ENCODE results near the gene INPP4B.

Gene INPP4B

DNA sequence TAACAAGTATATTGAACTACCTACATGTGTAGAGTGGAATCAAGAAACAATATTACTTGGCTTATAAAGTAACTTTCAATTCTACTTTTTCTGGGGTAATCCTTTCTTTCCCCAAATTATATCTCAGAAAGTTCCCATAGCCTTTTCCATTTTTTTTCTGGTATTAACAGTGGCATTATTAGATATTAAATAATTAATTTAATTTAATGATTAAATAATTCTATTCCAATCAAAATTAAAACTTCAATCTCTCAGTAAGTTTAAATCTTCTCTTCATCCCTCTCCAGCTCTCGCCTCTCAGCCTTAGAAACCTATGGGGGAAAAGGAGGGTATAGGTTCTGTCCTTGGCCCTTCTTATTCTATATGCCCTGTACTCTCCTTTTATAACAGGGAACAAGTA, 262.4 kb downstream of the INPP4B start:
- DNase-seq (ENCODE audit: low spot score) (no peak), FAIRE-seq (no peak)

DNA sequence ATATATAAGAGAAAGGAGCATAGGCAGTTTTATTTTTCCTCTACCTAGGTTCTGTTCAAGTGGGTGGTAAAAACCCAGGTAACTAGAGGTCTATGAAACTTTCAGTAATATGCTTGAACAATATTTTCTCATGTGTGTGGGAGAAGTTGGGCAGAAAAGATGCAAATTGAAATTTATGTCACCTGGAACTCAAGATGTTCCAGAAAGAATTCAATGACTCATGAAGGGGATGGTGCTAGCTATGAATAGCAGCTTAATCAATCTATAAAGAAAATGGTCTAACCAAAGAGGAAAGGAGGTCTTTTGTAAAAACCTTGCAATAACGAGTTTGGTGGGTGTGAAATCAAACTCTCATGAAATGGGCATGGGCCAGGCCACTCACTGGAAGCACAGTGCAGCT, 263.8 kb downstream of the INPP4B start:
- DNase-seq (ENCODE audit: low spot score) (no peak), FAIRE-seq (no peak)

DNA sequence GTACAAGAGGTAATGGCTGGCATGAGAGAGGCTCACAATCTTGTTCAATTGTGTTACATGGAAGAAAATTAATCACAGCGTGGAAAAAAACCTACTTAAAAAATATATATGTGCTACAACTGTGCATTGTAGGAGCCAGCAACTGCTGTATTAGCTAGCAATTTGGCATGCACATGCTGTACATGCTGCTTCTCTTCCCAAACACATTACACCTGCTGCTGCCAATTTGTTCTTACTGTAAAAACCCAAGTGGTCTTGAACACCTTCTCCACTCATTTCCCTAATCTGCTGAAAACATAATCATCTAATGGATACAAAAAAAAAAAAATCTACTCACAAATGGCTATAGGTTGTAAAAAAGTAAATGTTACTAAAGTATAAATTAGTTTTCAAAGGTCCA, 264.2 kb downstream of the INPP4B start:
- DNase-seq (ENCODE audit: low spot score) (no peak), FAIRE-seq (no peak)

- DNase-seq (ENCODE audit: low spot score), result no peak
- FAIRE-seq, result no peak
Measured at GRCh38 chr4:142579443-142579842, 266.7 kb downstream of the INPP4B start.

DNA sequence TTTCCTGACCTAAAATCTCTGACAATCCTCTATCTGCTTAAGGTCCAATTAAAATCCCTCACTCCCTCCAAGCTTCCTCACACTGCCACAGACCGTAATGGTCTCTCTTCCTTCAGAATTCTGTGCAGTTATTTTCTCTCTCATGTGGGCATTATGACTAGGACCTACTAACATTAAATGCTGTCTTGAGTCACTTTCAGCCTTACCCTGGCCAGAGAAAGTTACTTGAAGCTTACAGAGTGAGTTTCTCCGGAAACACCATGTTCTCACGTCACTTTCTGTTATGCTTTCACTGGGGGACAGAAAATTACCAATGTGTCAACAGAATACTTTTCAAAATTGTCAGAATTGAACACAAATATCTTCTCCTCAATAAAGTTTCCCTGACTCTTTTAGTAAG, 271.8 kb downstream of the INPP4B start:
- FAIRE-seq (no peak), DNase-seq (ENCODE audit: low spot score) (no peak)

DNA sequence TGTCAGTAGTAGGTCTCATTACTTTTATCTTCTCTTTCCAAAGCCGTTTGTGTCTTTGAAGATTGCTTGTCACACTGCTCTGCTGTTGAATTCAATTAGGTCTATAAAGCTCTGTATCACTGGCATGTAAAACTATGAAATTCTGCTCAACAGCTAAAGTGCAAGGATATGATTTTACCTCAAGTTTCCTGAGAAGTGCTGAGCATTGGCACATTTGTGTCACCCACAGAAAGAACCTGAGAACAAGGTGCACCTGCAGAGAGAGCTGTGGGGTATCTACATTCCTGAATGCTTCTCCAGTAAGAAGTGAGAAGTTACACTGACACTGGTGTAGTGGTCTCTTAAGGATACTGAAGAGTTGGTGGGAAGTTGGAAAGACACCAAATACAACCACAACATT, 274.0 kb downstream of the INPP4B start:
- DNase-seq (ENCODE audit: low spot score) (no peak), FAIRE-seq (no peak)

- DNase-seq (ENCODE audit: low spot score), result no peak
- FAIRE-seq, result no peak
Measured at GRCh38 chr4:142567620-142568451, 278.3 kb downstream of the INPP4B start.

- FAIRE-seq (no peak), DNase-seq (ENCODE audit: low spot score) (no peak)
Measured at GRCh38 chr4:142567199-142567598, 278.9 kb downstream of the INPP4B start.

DNA sequence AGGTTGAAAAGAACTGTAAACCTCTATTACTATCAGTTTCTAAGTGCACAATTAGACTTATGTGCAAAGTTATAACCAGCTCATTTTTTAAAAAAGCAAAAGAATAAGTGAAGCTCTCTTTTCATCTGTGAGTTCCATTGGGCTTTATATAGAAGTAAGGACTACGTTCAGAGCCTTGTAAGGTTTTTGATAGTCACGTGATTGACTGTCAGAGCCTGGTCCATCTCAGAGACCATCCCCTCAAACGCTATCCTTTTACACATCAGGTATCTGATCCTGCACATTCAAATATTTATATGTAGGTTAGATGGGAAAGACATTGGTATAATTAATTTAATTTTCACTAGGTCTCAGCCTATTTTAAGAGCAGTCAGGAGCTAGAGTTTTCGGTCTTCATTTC, 279.3 kb downstream of the INPP4B start:
- FAIRE-seq (no peak), DNase-seq (ENCODE audit: low spot score) (no peak)

DNA sequence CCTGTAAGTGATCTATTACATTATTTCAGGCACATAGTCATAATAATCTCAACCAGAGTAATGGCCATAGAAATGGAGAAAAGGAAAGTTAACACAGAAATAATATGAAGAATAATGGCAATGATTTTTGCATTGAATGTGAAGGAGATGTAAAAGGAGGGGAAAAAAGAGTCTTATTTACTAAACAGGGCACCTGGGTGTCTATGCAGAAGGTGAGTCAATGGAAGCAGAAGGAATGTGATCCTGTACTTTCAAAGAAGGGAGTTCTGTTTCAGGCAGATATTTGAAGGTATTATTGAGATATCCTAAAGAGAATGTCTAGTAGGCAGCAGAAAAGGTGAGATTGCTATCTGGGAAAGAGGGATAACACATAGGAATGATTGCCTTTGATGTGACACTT, 279.9 kb downstream of the INPP4B start:
- DNase-seq (ENCODE audit: low spot score), result no peak

GRCh38 chr4:142565771-142566170, 280.3 kb downstream of the INPP4B start:
- DNase-seq (ENCODE audit: low spot score), result no peak
- FAIRE-seq, result no peak

More for the DNA sequence above, 279.9 kb downstream of the INPP4B start:
- FAIRE-seq, result no peak

GRCh38 chr4:142563682-142564291, 282.3 kb downstream of the INPP4B start:
- FAIRE-seq (peak; percentile 82), DNase-seq (ENCODE audit: low spot score) (peak; percentile 85)

GRCh38 chr4:142559986-142560385, 286.1 kb downstream of the INPP4B start:
- FAIRE-seq (no peak), DNase-seq (ENCODE audit: low spot score) (no peak)

- DNase-seq (ENCODE audit: low spot score), result no peak
- FAIRE-seq, result no peak
Measured at GRCh38 chr4:142558851-142559250, 287.2 kb downstream of the INPP4B start.

- DNase-seq (ENCODE audit: low spot score) (no peak), FAIRE-seq (no peak)
Measured at GRCh38 chr4:142557239-142557801, 288.8 kb downstream of the INPP4B start.

DNA sequence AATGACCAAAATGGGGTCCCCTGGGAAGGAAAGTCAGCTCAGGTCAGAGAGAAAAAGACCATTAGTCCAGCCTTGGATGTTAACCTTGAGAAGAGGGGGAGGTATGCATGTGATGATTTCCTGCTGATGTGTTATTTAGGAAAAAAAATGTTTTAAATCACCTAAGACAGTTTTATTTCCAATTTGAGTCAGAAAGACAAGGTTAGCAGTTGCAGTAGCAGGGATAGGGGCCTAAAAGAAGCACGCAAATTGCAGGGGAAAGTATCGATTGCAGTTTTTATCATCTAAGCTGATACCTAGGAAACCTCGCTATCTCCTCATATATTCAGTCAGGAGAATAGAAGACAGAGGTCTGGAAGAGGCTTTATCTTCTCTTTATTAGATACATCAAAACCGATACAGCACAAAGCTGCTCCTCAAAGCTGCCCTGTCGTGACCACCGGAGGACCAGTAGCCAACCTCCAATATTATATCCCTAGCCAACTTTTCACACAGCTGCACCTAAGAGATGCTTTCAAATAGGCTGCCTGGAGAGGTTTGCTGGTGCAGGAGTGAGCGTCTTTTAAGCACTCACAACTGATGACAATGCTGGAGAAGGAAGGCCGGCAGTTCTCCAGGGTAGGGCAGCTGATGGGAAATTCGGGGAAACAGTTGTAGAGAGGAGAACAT, 289.4 kb downstream of the INPP4B start:
- no peak for DNase-seq (ENCODE audit: low spot score)
- FAIRE-seq, result no peak

DNA sequence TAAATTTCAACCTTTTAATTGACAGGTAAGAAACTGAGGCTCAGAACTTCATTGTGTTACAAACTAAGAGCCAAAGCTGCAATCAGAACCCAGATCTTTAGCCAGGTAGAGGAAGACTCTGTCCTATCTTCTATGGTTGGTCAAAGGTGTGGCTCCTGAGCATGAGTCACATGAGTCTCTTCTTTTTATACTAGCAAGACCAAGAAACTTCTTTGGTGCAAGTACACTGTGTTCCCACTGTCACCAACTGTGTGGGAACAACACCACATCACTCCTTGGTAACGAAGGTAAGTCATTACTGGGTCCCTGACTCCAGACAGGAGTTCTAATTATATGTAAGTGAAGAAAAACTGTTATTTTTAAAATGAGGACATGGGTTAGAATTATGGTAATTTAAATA, 290.1 kb downstream of the INPP4B start:
- FAIRE-seq, result no peak
- DNase-seq (ENCODE audit: low spot score), result no peak

DNA sequence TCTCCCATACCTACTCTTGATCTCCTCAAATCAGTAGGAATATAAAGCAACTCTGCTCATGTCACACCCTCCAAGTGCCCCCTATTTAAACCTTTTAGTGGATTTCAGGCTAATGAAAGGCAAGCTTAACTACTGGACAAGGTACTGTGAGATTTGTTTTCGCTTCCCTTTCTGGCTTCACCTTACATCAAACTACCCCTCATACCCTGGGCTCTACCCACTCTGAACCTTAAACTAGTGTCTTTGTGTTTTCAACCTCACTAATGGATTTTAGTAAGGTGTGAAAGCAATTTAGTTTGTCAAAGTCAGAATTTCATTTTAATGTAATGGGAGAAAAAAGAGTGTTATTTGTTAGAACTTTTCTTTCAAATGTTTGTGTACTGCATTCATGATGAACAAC, 291.7 kb downstream of the INPP4B start:
- FAIRE-seq, result no peak

GRCh38 chr4:142551517-142552305, 294.4 kb downstream of the INPP4B start:
- no peak for FAIRE-seq
- no peak for DNase-seq (ENCODE audit: low spot score)

More for the DNA sequence above, 291.7 kb downstream of the INPP4B start:
- DNase-seq (ENCODE audit: low spot score), result no peak

GRCh38 chr4:142550965-142551364, 295.1 kb downstream of the INPP4B start:
- DNase-seq (ENCODE audit: low spot score) (no peak), FAIRE-seq (no peak)

GRCh38 chr4:142549726-142550463, 296.2 kb downstream of the INPP4B start:
- peak; percentile 93 for FAIRE-seq
- peak; percentile 93 for DNase-seq (ENCODE audit: low spot score)

All from RCC 7860 (cell line).